GM04504 (cell line): ENCODE measurements around the gene SAPCD2.

Experiments used
- DNase-seq: peaks from one replicate; pipeline ENCODE4 v3.0.0-alpha.2; 2012; ENCODE audit warnings: low read depth

Gene SAPCD2

GRCh38 chr9:137017071-137017470 lies 53.3 kb downstream of the SAPCD2 start:
- no peak for DNase-seq

GRCh38 chr9:137016436-137016835 lies 53.9 kb downstream of the SAPCD2 start:
- no peak for DNase-seq

GRCh38 chr9:137015976-137016375 lies 54.4 kb downstream of the SAPCD2 start:
- no peak for DNase-seq

GRCh38 chr9:137015540-137015930 lies 54.8 kb downstream of the SAPCD2 start:
- no peak for DNase-seq

- DNase-seq = no peak
These were observed 55.4 kb downstream of the SAPCD2 start for GRCh38 chr9:137014776-137015539.

GRCh38 chr9:137014166-137014565 lies 56.2 kb downstream of the SAPCD2 start:
- no peak for DNase-seq

- no peak for DNase-seq
These were observed 56.8 kb downstream of the SAPCD2 start for GRCh38 chr9:137013571-137013940.

GRCh38 chr9:137012694-137013570 lies 57.4 kb downstream of the SAPCD2 start:
- no peak for DNase-seq
